ENCODE results near the gene CEBPE.

The CEBPE gene

GRCh38 chr14:23153851-23154796 lies 35.1 kb upstream of the CEBPE start:
- DNase-seq = peak in 1 of 3 donors; percentile 5
- Histone ChIP-seq H3K4me3 (ENCODE audit: control insufficient read depth in 1 of 7, extremely low read depth in 1 of 7, insufficient read depth in 4 of 7, low read depth in 2 of 7, low read length in 6 of 7) (no peak overlapping the region), H3K27ac (ENCODE audit: insufficient read depth in 1 of 2, low read depth in 1 of 2, low read length in 2 of 2, poor library complexity in 1 of 2, severe bottlenecking in 2 of 2) (peak overlapping the region in 1 of 2 experiments; percentile 22), H3K4me1 (ENCODE audit: control extremely low read depth in 1 of 4, control insufficient read depth in 4 of 4, insufficient read depth in 4 of 4, low read length in 3 of 4) (peaks cover 0 to 8% (median 2%) of the 10 kb centered on the region in 4 experiments), H3K9me3 (ENCODE audit: control extremely low read depth in 1 of 5, control insufficient read depth in 4 of 5, insufficient read depth in 2 of 5, low read depth in 1 of 5, low read length in 4 of 5) (no peaks in the 10 kb centered on the region), H3K27me3 (replicated peaks in 2 of 5; ENCODE audit: control insufficient read depth in 4 of 5, insufficient read depth in 5 of 5, low read length in 4 of 5) (no peaks in the 10 kb centered on the region), H3K36me3 (ENCODE audit: control insufficient read depth in 4 of 4, insufficient read depth in 4 of 4, low read length in 3 of 4) (no peaks in the 10 kb centered on the region)
- 92% methylated on average over 27 of the region's 28 CpGs for WGBS (ENCODE audit: insufficient coverage)
- CTCF ChIA-PET = no interaction called here
- POLR2A ChIA-PET = no interaction called here

GRCh38 chr14:23151342-23151741 lies 32.3 kb upstream of the CEBPE start:
- POLR2A ChIA-PET = no interaction called here
- H3K4me3 ChIP-seq (ENCODE audit: control insufficient read depth in 1 of 7, extremely low read depth in 1 of 7, insufficient read depth in 4 of 7, low read depth in 2 of 7, low read length in 6 of 7) = no peak overlapping the region
- no peak for DNase-seq
- H3K27ac ChIP-seq (ENCODE audit: insufficient read depth in 1 of 2, low read depth in 1 of 2, low read length in 2 of 2, poor library complexity in 1 of 2, severe bottlenecking in 2 of 2) = no peak overlapping the region
- no peaks in the 10 kb centered on the region for H3K9me3 ChIP-seq (ENCODE audit: control extremely low read depth in 1 of 5, control insufficient read depth in 4 of 5, insufficient read depth in 2 of 5, low read depth in 1 of 5, low read length in 4 of 5)
- H3K27me3 ChIP-seq (replicated peaks in 2 of 5; ENCODE audit: control insufficient read depth in 4 of 5, insufficient read depth in 5 of 5, low read length in 4 of 5) = no peaks in the 10 kb centered on the region
- H3K36me3 ChIP-seq (ENCODE audit: control insufficient read depth in 4 of 4, insufficient read depth in 4 of 4, low read length in 3 of 4) = peaks cover 0 to 2% (median 0%) of the 10 kb centered on the region in 4 experiments
- 90% methylated on average over 2 of the region's 2 CpGs for WGBS (ENCODE audit: insufficient coverage)
- CTCF ChIA-PET = interaction anchor here (1.1 to 2.1 kb wide), 2 partner anchors 25 to 30 kb away, joined by 4 to 6 read pairs; no protein-coding TSS in a partner anchor
- H3K4me1 ChIP-seq (ENCODE audit: control extremely low read depth in 1 of 4, control insufficient read depth in 4 of 4, insufficient read depth in 4 of 4, low read length in 3 of 4) = peaks cover 0 to 8% (median 2%) of the 10 kb centered on the region in 4 experiments

- ChIA-PET CTCF (interaction anchor here (0.6 kb wide), 1 partner anchor 1416 kb away, joined by 3 read pairs; no protein-coding TSS in a partner anchor), POLR2A (interaction anchor here (0.7 kb wide), 1 partner anchor 190 kb away, joined by 3 read pairs; no protein-coding TSS in a partner anchor)
- no peak overlapping the region for H3K4me3 ChIP-seq (ENCODE audit: control insufficient read depth in 1 of 7, extremely low read depth in 1 of 7, insufficient read depth in 4 of 7, low read depth in 2 of 7, low read length in 6 of 7)
- peaks cover 0 to 4% (median 0%) of the 10 kb centered on the region in 4 experiments for H3K4me1 ChIP-seq (ENCODE audit: control extremely low read depth in 1 of 4, control insufficient read depth in 4 of 4, insufficient read depth in 4 of 4, low read length in 3 of 4)
- no peaks in the 10 kb centered on the region for H3K9me3 ChIP-seq (ENCODE audit: control extremely low read depth in 1 of 5, control insufficient read depth in 4 of 5, insufficient read depth in 2 of 5, low read depth in 1 of 5, low read length in 4 of 5)
- no peaks in the 10 kb centered on the region for H3K27me3 ChIP-seq (replicated peaks in 2 of 5; ENCODE audit: control insufficient read depth in 4 of 5, insufficient read depth in 5 of 5, low read length in 4 of 5)
- H3K27ac ChIP-seq (ENCODE audit: insufficient read depth in 1 of 2, low read depth in 1 of 2, low read length in 2 of 2, poor library complexity in 1 of 2, severe bottlenecking in 2 of 2) = no peak overlapping the region
- peaks cover 0 to 2% (median 0%) of the 10 kb centered on the region in 4 experiments for H3K36me3 ChIP-seq (ENCODE audit: control insufficient read depth in 4 of 4, insufficient read depth in 4 of 4, low read length in 3 of 4)
- no peak for DNase-seq
Observed at GRCh38 chr14:23149745-23150144, 30.7 kb upstream of the CEBPE start.

GRCh38 chr14:23148591-23149249 lies 29.7 kb upstream of the CEBPE start:
- H3K9me3 ChIP-seq (ENCODE audit: control extremely low read depth in 1 of 5, control insufficient read depth in 4 of 5, insufficient read depth in 2 of 5, low read depth in 1 of 5, low read length in 4 of 5) = no peaks in the 10 kb centered on the region
- H3K4me1 ChIP-seq (ENCODE audit: control extremely low read depth in 1 of 4, control insufficient read depth in 4 of 4, insufficient read depth in 4 of 4, low read length in 3 of 4) = no peaks in the 10 kb centered on the region
- H3K27ac ChIP-seq (ENCODE audit: insufficient read depth in 1 of 2, low read depth in 1 of 2, low read length in 2 of 2, poor library complexity in 1 of 2, severe bottlenecking in 2 of 2) = no peak overlapping the region
- no peak for DNase-seq
- 100% methylated on average over 3 of the region's 5 CpGs for WGBS (ENCODE audit: insufficient coverage)
- no peak overlapping the region for H3K4me3 ChIP-seq (ENCODE audit: control insufficient read depth in 1 of 7, extremely low read depth in 1 of 7, insufficient read depth in 4 of 7, low read depth in 2 of 7, low read length in 6 of 7)
- no peaks in the 10 kb centered on the region for H3K27me3 ChIP-seq (replicated peaks in 2 of 5; ENCODE audit: control insufficient read depth in 4 of 5, insufficient read depth in 5 of 5, low read length in 4 of 5)
- POLR2A ChIA-PET = interaction anchor here (0.7 kb wide), 1 partner anchor 191 kb away, joined by 3 read pairs; no protein-coding TSS in a partner anchor
- H3K36me3 ChIP-seq (ENCODE audit: control insufficient read depth in 4 of 4, insufficient read depth in 4 of 4, low read length in 3 of 4) = peaks cover 0 to 2% (median 0%) of the 10 kb centered on the region in 4 experiments
- CTCF ChIA-PET = no interaction called here

- Histone ChIP-seq H3K9me3 (ENCODE audit: control extremely low read depth in 1 of 5, control insufficient read depth in 4 of 5, insufficient read depth in 2 of 5, low read depth in 1 of 5, low read length in 4 of 5) (no peaks in the 10 kb centered on the region), H3K36me3 (ENCODE audit: control insufficient read depth in 4 of 4, insufficient read depth in 4 of 4, low read length in 3 of 4) (peaks cover 0 to 2% (median 0%) of the 10 kb centered on the region in 4 experiments), H3K4me1 (ENCODE audit: control extremely low read depth in 1 of 4, control insufficient read depth in 4 of 4, insufficient read depth in 4 of 4, low read length in 3 of 4) (no peaks in the 10 kb centered on the region), H3K4me3 (ENCODE audit: control insufficient read depth in 1 of 7, extremely low read depth in 1 of 7, insufficient read depth in 4 of 7, low read depth in 2 of 7, low read length in 6 of 7) (no peak overlapping the region), H3K27ac (ENCODE audit: insufficient read depth in 1 of 2, low read depth in 1 of 2, low read length in 2 of 2, poor library complexity in 1 of 2, severe bottlenecking in 2 of 2) (no peak overlapping the region), H3K27me3 (replicated peaks in 2 of 5; ENCODE audit: control insufficient read depth in 4 of 5, insufficient read depth in 5 of 5, low read length in 4 of 5) (no peaks in the 10 kb centered on the region)
- ChIA-PET POLR2A (no interaction called here), CTCF (interaction anchor here (1.4 kb wide), 1 partner anchor 40 kb away, joined by 3 read pairs; no protein-coding TSS in a partner anchor)
- WGBS (ENCODE audit: insufficient coverage) = 100% methylated on average over 1 of the region's 1 CpG
- DNase-seq = no peak
Observed at GRCh38 chr14:23147676-23148075, 28.6 kb upstream of the CEBPE start.

- Histone ChIP-seq H3K27me3 (replicated peaks in 2 of 5; ENCODE audit: control insufficient read depth in 4 of 5, insufficient read depth in 5 of 5, low read length in 4 of 5) (no peaks in the 10 kb centered on the region), H3K36me3 (ENCODE audit: control insufficient read depth in 4 of 4, insufficient read depth in 4 of 4, low read length in 3 of 4) (peaks cover 0 to 2% (median 0%) of the 10 kb centered on the region in 4 experiments), H3K27ac (ENCODE audit: insufficient read depth in 1 of 2, low read depth in 1 of 2, low read length in 2 of 2, poor library complexity in 1 of 2, severe bottlenecking in 2 of 2) (no peak overlapping the region), H3K4me3 (ENCODE audit: control insufficient read depth in 1 of 7, extremely low read depth in 1 of 7, insufficient read depth in 4 of 7, low read depth in 2 of 7, low read length in 6 of 7) (no peak overlapping the region), H3K4me1 (ENCODE audit: control extremely low read depth in 1 of 4, control insufficient read depth in 4 of 4, insufficient read depth in 4 of 4, low read length in 3 of 4) (no peaks in the 10 kb centered on the region), H3K9me3 (ENCODE audit: control extremely low read depth in 1 of 5, control insufficient read depth in 4 of 5, insufficient read depth in 2 of 5, low read depth in 1 of 5, low read length in 4 of 5) (no peaks in the 10 kb centered on the region)
- CTCF ChIA-PET = interaction anchor here (1.2 to 1.4 kb wide), 2 partner anchors 15 to 40 kb away, joined by 3 read pairs; no protein-coding TSS in a partner anchor
- DNase-seq = no peak
- WGBS (ENCODE audit: insufficient coverage) = 94% methylated on average over 3 of the region's 4 CpGs
- POLR2A ChIA-PET = no interaction called here
Observed at GRCh38 chr14:23146980-23147379, 27.9 kb upstream of the CEBPE start.
